Fibroblast of lung (primary cell): ENCODE measurements around the gene MATN4. TPM values are rescaled to one million over a fixed set of nuclear protein-coding genes. Genes with fewer than 3 reads are reported as not detected.

Source experiments
- DNase-seq, 2 donors: peaks; one replicate each; pipeline versions ENCODE4 v3.0.0 to v3.0.0-alpha.2; 2010; ENCODE audit warnings: low read depth in 2 of 2
- H2AFZ ChIP-seq: 2 replicates; pipeline ENCODE4 v1.5.1; 2012; ENCODE audit warnings: low read length, control low read depth, inconsistent platforms
- H3K27ac ChIP-seq: 2 replicates; pipeline ENCODE4 v1.5.1; 2011; ENCODE audit warnings: low read length, control low read depth; ENCODE audit not compliant: insufficient read depth
- H3K27me3 ChIP-seq: 2 replicates; pipeline ENCODE4 v1.5.1; 2011; ENCODE audit warnings: mild to moderate bottlenecking, low read length; ENCODE audit not compliant: control insufficient read depth, insufficient read depth
- H3K36me3 ChIP-seq: 2 replicates; pipeline ENCODE4 v1.5.1; 2011; ENCODE audit warnings: low read length; ENCODE audit not compliant: control insufficient read depth, insufficient read depth
- H3K4me1 ChIP-seq: 2 replicates; pipeline ENCODE4 v1.5.1; 2011; ENCODE audit warnings: low read length; ENCODE audit not compliant: control insufficient read depth, insufficient read depth; ENCODE audit errors: extremely low read depth
- H3K4me2 ChIP-seq: 2 replicates; pipeline ENCODE4 v1.5.1; 2011; ENCODE audit warnings: low read length, control low read depth; ENCODE audit not compliant: insufficient read depth; ENCODE audit errors: extremely low read depth
- H3K4me3 ChIP-seq, 4 experiments: fragments of 200-600 bp in 1 of 4; sonication (generic) in 1 of 4; replicated peaks in 1 of 4; 2 replicates each; pipeline ENCODE4 v1.5.1; 2011 to 2016; ENCODE audit warnings: low read length in 4 of 4, low read depth in 3 of 4, mild to moderate bottlenecking in 3 of 4, control low read depth in 2 of 4, inconsistent platforms in 1 of 4, mixed read lengths in 1 of 4; ENCODE audit not compliant: insufficient read depth in 1 of 4; ENCODE audit errors: control extremely low read depth in 1 of 4
- H3K79me2 ChIP-seq: 2 replicates; pipeline ENCODE4 v1.5.1; 2012; ENCODE audit warnings: mild to moderate bottlenecking, low read length, inconsistent platforms; ENCODE audit not compliant: control insufficient read depth, insufficient read depth
- H3K9ac ChIP-seq: 2 replicates; pipeline ENCODE4 v1.5.1; 2011; ENCODE audit warnings: mild to moderate bottlenecking, low read length, control low read depth; ENCODE audit not compliant: insufficient read depth
- H3K9me3 ChIP-seq: 2 replicates; pipeline ENCODE4 v1.5.1; 2012; ENCODE audit warnings: low read depth, low read length; ENCODE audit not compliant: control insufficient read depth, insufficient read depth
- H4K20me1 ChIP-seq: 2 replicates; pipeline ENCODE4 v1.5.1; 2011; ENCODE audit warnings: low read length; ENCODE audit not compliant: control insufficient read depth, insufficient read depth; ENCODE audit errors: extremely low read depth
- CTCF ChIP-seq, 2 donors: IDR thresholded peaks in 1 of 2; conservative IDR thresholded peaks in 1 of 2; 1 replicate in 1 of 2; 2 replicates in 1 of 2; pipeline ENCODE4 v1.5.1; 2011 to 2012; ENCODE audit warnings: low read length in 2 of 2, control low read depth in 1 of 2, inconsistent platforms in 1 of 2, low read depth in 1 of 2, mild to moderate bottlenecking in 1 of 2
- EZH2 ChIP-seq: IDR thresholded peaks from 2 replicates; pipeline ENCODE4 v1.5.1; 2012; ENCODE audit warnings: low read length, control low read depth, mild to moderate bottlenecking; ENCODE audit errors: missing control alignments
- polyA minus RNA-seq: library from RNA; depleted of rRNA, polyadenylated mRNA; stranded (reverse); fragments of >200 nt; gene quantifications from 2 replicates; pipeline ENCODE4 v1.2.3, GENCODE V29; 2011; ENCODE audit warnings: low replicate concordance
- polyA plus RNA-seq, 2 donors: library from polyadenylated mRNA; depleted of rRNA in 1 of 2; stranded (reverse) in 1 of 2; unstranded in 1 of 2; fragments of >200 nt; gene quantifications; 2 replicates each; pipeline ENCODE4 v1.2.1, GENCODE V29; 2011 to 2012; ENCODE audit warnings: missing spikeins in 1 of 2
- total RNA-seq: library from RNA; depleted of rRNA; stranded (reverse); fragments of >200 nt; gene quantifications from 2 replicates; pipeline ENCODE4 v1.2.1, GENCODE V29; 2014

Gene MATN4
- total RNA-seq (under 0.01 TPM in 2 replicates), polyA plus RNA-seq (0.02 and 0.06 TPM in 2 replicates), polyA minus RNA-seq (not detected in 2 replicates)
- not detected in 2 replicates for polyA plus RNA-seq (2012)

GRCh38 chr20:45308117-45308778, at the start of gene MATN4:
TSS of gene MATN4 (minus strand) at chr20:45308299. CDS start at chr20:45305582, 2,717 bp downstream.
- Histone ChIP-seq H3K36me3 (no peaks in the 10 kb centered on the region), H3K27ac (no peak within 1 kb of the TSS), H3K9ac (no peak within 1 kb of the TSS), H3K4me2 (no peak within 1 kb of the TSS), H3K9me3 (no peaks in the 10 kb centered on the region), H4K20me1 (no peaks in the 10 kb centered on the region), H3K79me2 (no peaks in the 10 kb centered on the region), H3K4me3 (no peak within 1 kb of the TSS), H3K4me1 (no peaks in the 10 kb centered on the region), H2AFZ (no peak within 1 kb of the TSS), H3K27me3 (peaks cover 9% of the 10 kb centered on the region)
- peak; percentile 46 for TF ChIP-seq EZH2
- no peak for TF ChIP-seq CTCF (conservative IDR thresholded peaks at IDR 0.05 in 1 of 2, IDR thresholded peaks at IDR 0.05 in 1 of 2; ENCODE audit: low read depth in 1 of 2, low read length in 2 of 2)
- DNase-seq: no peak

GRCh38 chr20:45355209-45356084, 47.3 kb upstream of the MATN4 start:
- Histone ChIP-seq H3K79me2 (no peaks in the 10 kb centered on the region), H3K27ac (peak overlapping the region; percentile 31), H3K36me3 (no peaks in the 10 kb centered on the region), H4K20me1 (no peaks in the 10 kb centered on the region), H3K27me3 (no peaks in the 10 kb centered on the region), H3K4me3 (no peak overlapping the region), H3K9me3 (no peaks in the 10 kb centered on the region), H3K9ac (no peak overlapping the region), H3K4me1 (peaks cover 34% of the 10 kb centered on the region), H2AFZ (no peak overlapping the region), H3K4me2 (peak overlapping the region; percentile 82)
- TF ChIP-seq CTCF (conservative IDR thresholded peaks at IDR 0.05 in 1 of 2, IDR thresholded peaks at IDR 0.05 in 1 of 2; ENCODE audit: low read depth in 1 of 2, low read length in 2 of 2) (no peak), EZH2 (no peak)
- DNase-seq: peak; percentile 80 to 84
